ENCODE results near the gene SPCS1.
"Not testable (repeated sequence)": the region's sequence is repeated elsewhere in the genome, so short reads cannot be mapped to it uniquely, and the experiment has no call there.

- TF ChIP-seq POLR2A, CTCF (IDR thresholded peaks at IDR 0.05): not testable (repeated sequence)
Observed at GRCh38 chr3:52676201-52676600, 29.7 kb upstream of the SPCS1 start.
